HG03442 (cell line): ENCODE data around the gene PLXDC2.

Experiments used
- ATAC-seq: cut with Tn5 transposase; IDR thresholded peaks from one replicate; pipeline ENCODE4 v1.9.1; 2021; ENCODE audit warnings: mild to moderate bottlenecking, moderate library complexity; ENCODE audit not compliant: unreplicated experiment

Gene PLXDC2

GRCh38 chr10:20105236-20105635 is 289.0 kb downstream of the PLXDC2 start:
- ATAC-seq: no peak

GRCh38 chr10:20105931-20106330 is 289.7 kb downstream of the PLXDC2 start:
- no peak for ATAC-seq

GRCh38 chr10:20108021-20108420 is 291.8 kb downstream of the PLXDC2 start:
- no peak for ATAC-seq

- no peak for ATAC-seq
These were observed 293.4 kb downstream of the PLXDC2 start for GRCh38 chr10:20109613-20110012.

- no peak for ATAC-seq
These were observed 294.2 kb downstream of the PLXDC2 start for GRCh38 chr10:20110125-20111100.

- no peak for ATAC-seq
These were observed 297.9 kb downstream of the PLXDC2 start for GRCh38 chr10:20114179-20114578.

- ATAC-seq: no peak
These were observed 299.7 kb downstream of the PLXDC2 start for GRCh38 chr10:20115894-20116293.

- no peak for ATAC-seq
These were observed 301.2 kb downstream of the PLXDC2 start for GRCh38 chr10:20117471-20117870.

- ATAC-seq: no peak
These were observed 301.9 kb downstream of the PLXDC2 start for GRCh38 chr10:20118119-20118518.

- no peak for ATAC-seq
These were observed 312.6 kb downstream of the PLXDC2 start for GRCh38 chr10:20128811-20129210.

- ATAC-seq: no peak
These were observed 316.6 kb downstream of the PLXDC2 start for GRCh38 chr10:20132816-20133215.

- ATAC-seq: no peak
These were observed 317.5 kb downstream of the PLXDC2 start for GRCh38 chr10:20133669-20134189.

GRCh38 chr10:20142311-20142710 is 326.1 kb downstream of the PLXDC2 start:
- ATAC-seq: no peak

GRCh38 chr10:20144268-20144667 is 328.0 kb downstream of the PLXDC2 start:
- ATAC-seq: no peak

- ATAC-seq: no peak
These were observed 329.8 kb downstream of the PLXDC2 start for GRCh38 chr10:20146004-20146403.

- no peak for ATAC-seq
These were observed 331.5 kb downstream of the PLXDC2 start for GRCh38 chr10:20147684-20148083.

GRCh38 chr10:20156511-20156910 is 340.3 kb downstream of the PLXDC2 start:
- no peak for ATAC-seq

GRCh38 chr10:20157314-20157713 is 341.1 kb downstream of the PLXDC2 start:
- no peak for ATAC-seq

- no peak for ATAC-seq
These were observed 341.9 kb downstream of the PLXDC2 start for GRCh38 chr10:20158086-20158485.

GRCh38 chr10:20162123-20162522 is 345.9 kb downstream of the PLXDC2 start:
- no peak for ATAC-seq

- no peak for ATAC-seq
These were observed 350.0 kb downstream of the PLXDC2 start for GRCh38 chr10:20166096-20166675.

GRCh38 chr10:20170661-20171060 is 354.4 kb downstream of the PLXDC2 start:
- no peak for ATAC-seq
